HepG2 (cell line): ENCODE measurements around the gene HECTD2. TPM values are rescaled to one million over a fixed set of nuclear protein-coding genes. Genes with fewer than 3 reads are reported as not detected.

Source experiments
- CSRNP2 ChIP-seq: sonication (generic); formaldehyde crosslinking; conservative IDR thresholded peaks from 2 replicates; pipeline ENCODE4 v1.8.0; 2022; ENCODE audit warnings: low read depth, missing genetic modification reagents
- ERF ChIP-seq: IDR thresholded peaks from 2 replicates; pipeline ENCODE4 v1.6.1; 2018; ENCODE audit warnings: missing biosample characterization, missing genetic modification reagents
- HINFP ChIP-seq: sonication (generic); formaldehyde crosslinking; IDR thresholded peaks from 2 replicates; pipeline ENCODE4 v1.4.0; 2020; ENCODE audit warnings: low read depth, mild to moderate bottlenecking, missing genetic modification reagents
- HOXD1 ChIP-seq: sonication (generic); formaldehyde crosslinking; IDR thresholded peaks from 2 replicates; pipeline ENCODE4 v1.5.0; 2020; ENCODE audit warnings: missing genetic modification reagents
- NFYB ChIP-seq: sonication (generic); formaldehyde crosslinking; IDR thresholded peaks from 2 replicates; pipeline ENCODE4 v1.4.0; 2020; ENCODE audit warnings: missing genetic modification reagents
- NR0B2 ChIP-seq: sonication (generic); formaldehyde crosslinking; IDR thresholded peaks from 2 replicates; pipeline ENCODE4 v1.4.0; 2020; ENCODE audit warnings: mild to moderate bottlenecking, missing genetic modification reagents
- TARDBP ChIP-seq: sonication (generic); formaldehyde crosslinking; IDR thresholded peaks from 2 replicates; pipeline ENCODE4 v1.8.0; 2022; ENCODE audit warnings: mild to moderate bottlenecking, missing genetic modification reagents
- THAP7 ChIP-seq: sonication (generic); formaldehyde crosslinking; IDR thresholded peaks from 2 replicates; pipeline ENCODE4 v1.8.1; 2023; ENCODE audit warnings: mild to moderate bottlenecking, missing genetic modification reagents
- THAP9 ChIP-seq: sonication (generic); formaldehyde crosslinking; IDR thresholded peaks from 2 replicates; pipeline ENCODE4; 2020; ENCODE audit warnings: missing genetic modification reagents, mild to moderate bottlenecking, borderline replicate concordance
- ZNF142 ChIP-seq: sonication (generic); formaldehyde crosslinking; IDR thresholded peaks from 2 replicates; pipeline ENCODE4 v1.4.0; 2020; ENCODE audit warnings: missing genetic modification reagents
- ZNF441 ChIP-seq: sonication (generic); formaldehyde crosslinking; IDR thresholded peaks from 2 replicates; pipeline ENCODE4 v1.7.0; 2021; ENCODE audit warnings: missing genetic modification reagents, borderline replicate concordance
- ZNF558 ChIP-seq: sonication (generic); formaldehyde crosslinking; IDR thresholded peaks from 2 replicates; pipeline ENCODE4 v1.9.0; 2022; ENCODE audit warnings: mild to moderate bottlenecking, missing genetic modification reagents, borderline replicate concordance
- ZNF569 ChIP-seq: sonication (generic); formaldehyde crosslinking; IDR thresholded peaks from 2 replicates; pipeline ENCODE4 v1.5.0; 2020; ENCODE audit warnings: mild to moderate bottlenecking, missing genetic modification reagents, moderate library complexity, borderline replicate concordance
- ZNF672 ChIP-seq: sonication (generic); formaldehyde crosslinking; IDR thresholded peaks from 2 replicates; pipeline ENCODE4 v1.8.1; 2022; ENCODE audit warnings: missing genetic modification reagents
- polyA plus RNA-seq, 8 experiments: library from polyadenylated mRNA; depleted of rRNA in 3 of 8; stranded (reverse) in 7 of 8; unstranded in 1 of 8; fragments of >200 nt; fragmentation: Illumina TruSeq in 4 of 8; extraction: Trizol in 4 of 8; gene quantifications; 2 replicates each; pipeline versions ENCODE4 v1.2.1 to v1.2.3, GENCODE V29; 2011 to 2016; ENCODE audit warnings: low read depth in 4 of 8, missing spikeins in 1 of 8, mixed read lengths in 1 of 8; ENCODE audit not compliant: insufficient read depth in 1 of 8
- total RNA-seq, 5 experiments: library from RNA; depleted of rRNA; stranded (reverse); fragments of >200 nt; fragmentation: Illumina TruSeq; extraction: Trizol; gene quantifications; 2 replicates each; pipeline ENCODE4 v1.2.3, GENCODE V29; 2016; ENCODE audit warnings: low read depth in 1 of 5

HECTD2 gene
- total and polyA plus RNA-seq, 2 of the 13 experiments (the other 11 are each of a cell fraction or from before 2014, with no cell fraction given) = 3.2 to 5.2 TPM

- TF ChIP-seq HINFP (CRISPR knock-in tag) = no peak
- 0 out of 2 replicates have a peak, but pooled peaks have one; percentile 73 for TF ChIP-seq ERF (CRISPR knock-in tag)
- TF ChIP-seq CSRNP2 (CRISPR knock-in tag) = no peak
- no peak for TF ChIP-seq ZNF672 (CRISPR knock-in tag)
- TF ChIP-seq ZNF441 = no peak
- peak; percentile 69; the same call in 1 of the 2 replicates for TF ChIP-seq ZNF558
- TF ChIP-seq TARDBP (CRISPR knock-in tag) = peak; percentile 89; the same call in 1 of the 2 replicates
- TF ChIP-seq NFYB (CRISPR knock-in tag) = no peak
- TF ChIP-seq NR0B2 = no peak
- no peak for TF ChIP-seq ZNF569
- no peak for TF ChIP-seq THAP9
- TF ChIP-seq ZNF142 = peak; percentile 62; the same call in 1 of the 2 replicates
- no peak for TF ChIP-seq THAP7 (CRISPR knock-in tag)
- TF ChIP-seq HOXD1 (CRISPR knock-in tag) = peak; percentile 56
Observed at GRCh38 chr10:91556691-91557566, 146.8 kb downstream of the HECTD2 start (continued).
